ENCODE results near the gene CYS1. TPM values are rescaled to one million over a fixed set of nuclear protein-coding genes. Genes with fewer than 3 reads are reported as not detected.

The CYS1 gene
- total RNA-seq, 1 donor from 2014 or later: 3.7 TPM

GRCh38 chr2:10083692-10084211, 3.5 kb upstream of the CYS1 start:
- no peaks in the 10 kb centered on the region for H3K79me2 ChIP-seq (ENCODE audit: insufficient read depth, low read length)
- peaks cover 18% of the 10 kb centered on the region for H3K4me1 Mint-ChIP-seq (ENCODE audit: low read depth, unreplicated experiment)
- no peak overlapping the region for H3K4me3 Mint-ChIP-seq (ENCODE audit: unreplicated experiment)
- peaks cover 11% of the 10 kb centered on the region for H3K4me1 ChIP-seq (ENCODE audit: insufficient read depth, low read length)
- H3K4me3 ChIP-seq (ENCODE audit: insufficient read depth, low read depth, low read length): no peak overlapping the region
- H3K4me2 ChIP-seq (ENCODE audit: low read length): no peak overlapping the region
- peaks cover 4% of the 10 kb centered on the region for H3K36me3 Mint-ChIP-seq (ENCODE audit: low read depth, unreplicated experiment)
- TF ChIP-seq, protein P1, sequence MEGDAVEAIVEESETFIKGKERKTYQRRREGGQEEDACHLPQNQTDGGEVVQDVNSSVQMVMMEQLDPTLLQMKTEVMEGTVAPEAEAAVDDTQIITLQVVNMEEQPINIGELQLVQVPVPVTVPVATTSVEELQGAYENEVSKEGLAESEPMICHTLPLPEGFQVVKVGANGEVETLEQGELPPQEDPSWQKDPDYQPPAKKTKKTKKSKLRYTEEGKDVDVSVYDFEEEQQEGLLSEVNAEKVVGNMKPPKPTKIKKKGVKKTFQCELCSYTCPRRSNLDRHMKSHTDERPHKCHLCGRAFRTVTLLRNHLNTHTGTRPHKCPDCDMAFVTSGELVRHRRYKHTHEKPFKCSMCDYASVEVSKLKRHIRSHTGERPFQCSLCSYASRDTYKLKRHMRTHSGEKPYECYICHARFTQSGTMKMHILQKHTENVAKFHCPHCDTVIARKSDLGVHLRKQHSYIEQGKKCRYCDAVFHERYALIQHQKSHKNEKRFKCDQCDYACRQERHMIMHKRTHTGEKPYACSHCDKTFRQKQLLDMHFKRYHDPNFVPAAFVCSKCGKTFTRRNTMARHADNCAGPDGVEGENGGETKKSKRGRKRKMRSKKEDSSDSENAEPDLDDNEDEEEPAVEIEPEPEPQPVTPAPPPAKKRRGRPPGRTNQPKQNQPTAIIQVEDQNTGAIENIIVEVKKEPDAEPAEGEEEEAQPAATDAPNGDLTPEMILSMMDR (IDR thresholded peaks at IDR 0.05; ENCODE audit: insufficient read depth, low read depth, low read length): no peak
- TF ChIP-seq EZH2 (IDR thresholded peaks at IDR 0.05; ENCODE audit: insufficient read depth, low read length): no peak
- no peak overlapping the region for H3K9ac ChIP-seq (ENCODE audit: low read length)
- DNase-seq (ENCODE audit: low read depth) (no peak), FAIRE-seq (no peak)
- H3K27ac ChIP-seq (ENCODE audit: low read depth, low read length): no peak overlapping the region
- H3K36me3 ChIP-seq (ENCODE audit: insufficient read depth, low read length): no peaks in the 10 kb centered on the region
- H3K9me3 Mint-ChIP-seq (ENCODE audit: unreplicated experiment): peaks cover 1% of the 10 kb centered on the region
- H3K27me3 ChIP-seq (ENCODE audit: insufficient read depth, low read length): peaks cover 20% of the 10 kb centered on the region
- H2AFZ ChIP-seq (ENCODE audit: low read depth, low read length): no peak overlapping the region
- no peaks in the 10 kb centered on the region for H4K20me1 ChIP-seq (ENCODE audit: insufficient read depth, low read length)
- no peak overlapping the region for H3K27ac Mint-ChIP-seq (ENCODE audit: unreplicated experiment)
- no peaks in the 10 kb centered on the region for H3K9me3 ChIP-seq (ENCODE audit: insufficient read depth, low read depth, low read length)
- H3K27me3 Mint-ChIP-seq (ENCODE audit: low read depth, unreplicated experiment): peaks cover 38% of the 10 kb centered on the region

DNA sequence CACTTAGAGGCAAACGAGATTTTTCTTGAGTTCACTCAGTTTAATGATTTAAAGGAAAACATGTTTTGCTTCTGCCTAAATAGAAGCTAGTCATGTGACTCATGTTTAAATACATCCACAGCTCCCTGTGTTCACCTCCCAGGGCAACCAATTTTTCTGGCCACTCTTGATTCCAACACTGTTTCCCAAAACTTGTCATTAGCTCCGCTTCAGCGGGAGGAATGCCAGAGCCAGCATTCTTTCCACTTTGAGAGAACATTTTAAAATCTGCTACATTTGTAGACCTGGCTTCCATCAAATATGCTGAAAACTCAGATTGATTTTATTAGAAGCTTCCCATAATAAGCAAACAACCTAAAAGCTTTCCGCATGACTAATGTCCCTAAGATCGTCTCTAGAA, 2.8 kb upstream of the CYS1 start:
- no peak overlapping the region for H3K4me2 ChIP-seq (ENCODE audit: low read length)
- no peaks in the 10 kb centered on the region for H3K9me3 ChIP-seq (ENCODE audit: insufficient read depth, low read depth, low read length)
- Mint-ChIP-seq H3K27me3 (ENCODE audit: low read depth, unreplicated experiment) (peaks cover 43% of the 10 kb centered on the region), H3K27ac (ENCODE audit: unreplicated experiment) (no peak overlapping the region), H3K4me1 (ENCODE audit: low read depth, unreplicated experiment) (peaks cover 21% of the 10 kb centered on the region), H3K36me3 (ENCODE audit: low read depth, unreplicated experiment) (peaks cover 4% of the 10 kb centered on the region), H3K9me3 (ENCODE audit: unreplicated experiment) (peaks cover 1% of the 10 kb centered on the region), H3K4me3 (ENCODE audit: unreplicated experiment) (no peak overlapping the region)
- H2AFZ ChIP-seq (ENCODE audit: low read depth, low read length): no peak overlapping the region
- H3K27ac ChIP-seq (ENCODE audit: low read depth, low read length): no peak overlapping the region
- TF ChIP-seq EZH2 (IDR thresholded peaks at IDR 0.05; ENCODE audit: insufficient read depth, low read length): no peak
- TF ChIP-seq, protein P1 (IDR thresholded peaks at IDR 0.05; ENCODE audit: insufficient read depth, low read depth, low read length): no peak
- H3K36me3 ChIP-seq (ENCODE audit: insufficient read depth, low read length): no peaks in the 10 kb centered on the region
- DNase-seq (ENCODE audit: low read depth): no peak
- no peak for FAIRE-seq
- H3K79me2 ChIP-seq (ENCODE audit: insufficient read depth, low read length): no peaks in the 10 kb centered on the region
- no peak overlapping the region for H3K9ac ChIP-seq (ENCODE audit: low read length)
- peaks cover 14% of the 10 kb centered on the region for H3K4me1 ChIP-seq (ENCODE audit: insufficient read depth, low read length)
- H3K4me3 ChIP-seq (ENCODE audit: insufficient read depth, low read depth, low read length): no peak overlapping the region
- H3K27me3 ChIP-seq (ENCODE audit: insufficient read depth, low read length): peaks cover 20% of the 10 kb centered on the region
- peaks cover 6% of the 10 kb centered on the region for H4K20me1 ChIP-seq (ENCODE audit: insufficient read depth, low read length)

- DNase-seq (ENCODE audit: low read depth) (peak; percentile 53), FAIRE-seq (no peak)
- TF ChIP-seq EZH2 (IDR thresholded peaks at IDR 0.05; ENCODE audit: insufficient read depth, low read length): peak; percentile 85
- TF ChIP-seq, protein P1 (IDR thresholded peaks at IDR 0.05; ENCODE audit: insufficient read depth, low read depth, low read length): no peak
- Mint-ChIP-seq H3K27me3 (ENCODE audit: low read depth, unreplicated experiment) (peaks cover 47% of the 10 kb centered on the region), H3K4me1 (ENCODE audit: low read depth, unreplicated experiment) (peaks cover 21% of the 10 kb centered on the region), H3K4me3 (ENCODE audit: unreplicated experiment) (peak overlapping the region; percentile 75), H3K9me3 (ENCODE audit: unreplicated experiment) (peaks cover 1% of the 10 kb centered on the region), H3K27ac (ENCODE audit: unreplicated experiment) (no peak overlapping the region), H3K36me3 (ENCODE audit: low read depth, unreplicated experiment) (no peaks in the 10 kb centered on the region)
- Histone ChIP-seq H3K4me2 (ENCODE audit: low read length) (peak overlapping the region; percentile 80), H3K4me3 (ENCODE audit: insufficient read depth, low read depth, low read length) (no peak overlapping the region), H3K27ac (ENCODE audit: low read depth, low read length) (no peak overlapping the region), H4K20me1 (ENCODE audit: insufficient read depth, low read length) (peaks cover 14% of the 10 kb centered on the region), H2AFZ (ENCODE audit: low read depth, low read length) (peak overlapping the region; percentile 66), H3K27me3 (ENCODE audit: insufficient read depth, low read length) (peaks cover 27% of the 10 kb centered on the region), H3K36me3 (ENCODE audit: insufficient read depth, low read length) (no peaks in the 10 kb centered on the region), H3K79me2 (ENCODE audit: insufficient read depth, low read length) (no peaks in the 10 kb centered on the region), H3K9me3 (ENCODE audit: insufficient read depth, low read depth, low read length) (no peaks in the 10 kb centered on the region), H3K4me1 (ENCODE audit: insufficient read depth, low read length) (peaks cover 14% of the 10 kb centered on the region), H3K9ac (ENCODE audit: low read length) (no peak overlapping the region)
Measured at GRCh38 chr2:10080536-10081304, 509 bp upstream of the CYS1 start.

Measured in astrocyte (in vitro differentiated cells and primary cell).